Loucy (cell line): Measurements from ENCODE around the gene FRS2.

Source experiments
- EZH2phosphoT487 ChIP-seq: fragments of 200-600 bp; IDR thresholded peaks from 2 replicates; pipeline ENCODE4 v1.6.1; 2018; ENCODE audit warnings: antibody characterized with exemption, mild to moderate bottlenecking, moderate library complexity, borderline replicate concordance
- TF ChIP-seq, protein P1 (sequence below): fragments of 200-600 bp; sonication (generic); conservative IDR thresholded peaks from 2 replicates; pipeline ENCODE4 v1.5.1; 2014; ENCODE audit warnings: mild to moderate bottlenecking, antibody characterized with exemption, low read length

DNA sequence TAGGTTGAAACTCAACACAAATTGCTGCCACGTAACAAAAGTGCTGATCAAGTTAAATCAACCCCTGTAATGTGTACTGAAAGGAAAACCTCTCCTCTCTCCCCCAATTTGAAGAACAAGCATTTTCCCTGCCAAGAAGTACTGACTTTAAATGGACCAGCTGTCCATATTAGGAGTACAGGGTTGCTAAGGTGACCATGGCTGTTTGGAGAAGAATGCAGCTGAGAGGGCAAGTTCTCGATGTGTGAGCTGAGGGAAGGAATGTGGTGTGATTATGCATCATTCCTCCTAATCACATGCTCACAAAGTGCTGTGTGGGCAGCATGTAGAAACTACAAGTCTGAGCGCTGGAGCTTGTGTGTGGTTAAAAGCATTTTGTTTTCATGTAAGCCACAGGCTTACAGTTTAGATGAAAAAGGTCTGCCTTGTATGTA is 64.2 kb downstream of the FRS2 start:
- TF ChIP-seq, protein P1, sequence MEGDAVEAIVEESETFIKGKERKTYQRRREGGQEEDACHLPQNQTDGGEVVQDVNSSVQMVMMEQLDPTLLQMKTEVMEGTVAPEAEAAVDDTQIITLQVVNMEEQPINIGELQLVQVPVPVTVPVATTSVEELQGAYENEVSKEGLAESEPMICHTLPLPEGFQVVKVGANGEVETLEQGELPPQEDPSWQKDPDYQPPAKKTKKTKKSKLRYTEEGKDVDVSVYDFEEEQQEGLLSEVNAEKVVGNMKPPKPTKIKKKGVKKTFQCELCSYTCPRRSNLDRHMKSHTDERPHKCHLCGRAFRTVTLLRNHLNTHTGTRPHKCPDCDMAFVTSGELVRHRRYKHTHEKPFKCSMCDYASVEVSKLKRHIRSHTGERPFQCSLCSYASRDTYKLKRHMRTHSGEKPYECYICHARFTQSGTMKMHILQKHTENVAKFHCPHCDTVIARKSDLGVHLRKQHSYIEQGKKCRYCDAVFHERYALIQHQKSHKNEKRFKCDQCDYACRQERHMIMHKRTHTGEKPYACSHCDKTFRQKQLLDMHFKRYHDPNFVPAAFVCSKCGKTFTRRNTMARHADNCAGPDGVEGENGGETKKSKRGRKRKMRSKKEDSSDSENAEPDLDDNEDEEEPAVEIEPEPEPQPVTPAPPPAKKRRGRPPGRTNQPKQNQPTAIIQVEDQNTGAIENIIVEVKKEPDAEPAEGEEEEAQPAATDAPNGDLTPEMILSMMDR: no peak
- TF ChIP-seq EZH2phosphoT487: no peak
